Stomach (tissue), 4 donors: Measurements from ENCODE around the gene ATG13.

ENCODE experiments used
- CTCF ChIP-seq, 7 experiments: fragments of 450-650 bp in 4 of 7; fragments of 200-600 bp in 3 of 7; sonication (generic) in 3 of 7; IDR thresholded peaks; one replicate each; pipeline ENCODE4 v1.5.1; 2016 to 2019; ENCODE audit warnings: antibody characterized with exemption in 7 of 7, control low read depth in 2 of 7, mild to moderate bottlenecking in 1 of 7
- EP300 ChIP-seq: sonication (generic); formaldehyde crosslinking; IDR thresholded peaks from one replicate; pipeline ENCODE4 v1.6.1; 2017; ENCODE audit warnings: antibody characterized with exemption
- POLR2AphosphoS5 ChIP-seq, 3 donors: sonication (generic); formaldehyde crosslinking; IDR thresholded peaks; one replicate each; pipeline ENCODE4 v1.6.1; 2016; ENCODE audit warnings: antibody characterized with exemption in 3 of 3

- TF ChIP-seq CTCF (IDR thresholded peaks at IDR 0.05) (no peak), EP300 (no peak), POLR2AphosphoS5 (IDR thresholded peaks at IDR 0.05) (no peak)
Observed at GRCh38 chr11:46724088-46724487, 106.7 kb downstream of the ATG13 start.
